ENCODE results near the gene SASH1. TPM values are rescaled to one million over a fixed set of nuclear protein-coding genes. Genes with fewer than 3 reads are reported as not detected.
A peak's percentile ranks its signal among the peaks of the same experiment; 100 is the strongest.

SASH1 gene
- total RNA-seq, 1 experiment from 2014 or later = 27.4 TPM

DNA sequence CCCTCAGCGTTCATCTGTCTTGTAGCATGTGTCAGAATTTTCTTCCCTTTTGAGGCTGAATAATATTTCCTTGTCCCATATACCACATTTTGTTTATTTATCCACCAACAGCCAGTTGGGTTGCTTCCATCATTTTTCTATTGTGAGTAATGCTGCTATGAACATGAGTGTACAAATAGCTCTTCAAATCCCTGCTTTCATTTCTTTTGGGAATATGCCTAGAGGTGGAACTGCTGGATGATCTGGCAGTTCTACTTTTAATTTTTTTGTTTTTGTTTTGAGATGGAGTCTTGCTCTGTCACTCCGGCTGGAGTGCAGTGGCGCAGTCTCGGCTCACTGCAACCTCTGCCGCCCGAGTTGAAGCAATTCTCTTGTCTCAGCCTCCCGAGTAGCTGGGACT, 64.7 kb downstream of the SASH1 start (continued):
- TF ChIP-seq, protein P1, sequence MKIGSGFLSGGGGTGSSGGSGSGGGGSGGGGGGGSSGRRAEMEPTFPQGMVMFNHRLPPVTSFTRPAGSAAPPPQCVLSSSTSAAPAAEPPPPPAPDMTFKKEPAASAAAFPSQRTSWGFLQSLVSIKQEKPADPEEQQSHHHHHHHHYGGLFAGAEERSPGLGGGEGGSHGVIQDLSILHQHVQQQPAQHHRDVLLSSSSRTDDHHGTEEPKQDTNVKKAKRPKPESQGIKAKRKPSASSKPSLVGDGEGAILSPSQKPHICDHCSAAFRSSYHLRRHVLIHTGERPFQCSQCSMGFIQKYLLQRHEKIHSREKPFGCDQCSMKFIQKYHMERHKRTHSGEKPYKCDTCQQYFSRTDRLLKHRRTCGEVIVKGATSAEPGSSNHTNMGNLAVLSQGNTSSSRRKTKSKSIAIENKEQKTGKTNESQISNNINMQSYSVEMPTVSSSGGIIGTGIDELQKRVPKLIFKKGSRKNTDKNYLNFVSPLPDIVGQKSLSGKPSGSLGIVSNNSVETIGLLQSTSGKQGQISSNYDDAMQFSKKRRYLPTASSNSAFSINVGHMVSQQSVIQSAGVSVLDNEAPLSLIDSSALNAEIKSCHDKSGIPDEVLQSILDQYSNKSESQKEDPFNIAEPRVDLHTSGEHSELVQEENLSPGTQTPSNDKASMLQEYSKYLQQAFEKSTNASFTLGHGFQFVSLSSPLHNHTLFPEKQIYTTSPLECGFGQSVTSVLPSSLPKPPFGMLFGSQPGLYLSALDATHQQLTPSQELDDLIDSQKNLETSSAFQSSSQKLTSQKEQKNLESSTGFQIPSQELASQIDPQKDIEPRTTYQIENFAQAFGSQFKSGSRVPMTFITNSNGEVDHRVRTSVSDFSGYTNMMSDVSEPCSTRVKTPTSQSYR (CRISPR knock-in tag; IDR thresholded peaks at IDR 0.05) = no peak
- TF ChIP-seq CREM (CRISPR knock-in tag; IDR thresholded peaks at IDR 0.05) = no peak
- TF ChIP-seq ZSCAN18 (CRISPR knock-in tag; IDR thresholded peaks at IDR 0.05) = no peak

GRCh38 chr6:148413321-148414091, 70.9 kb downstream of the SASH1 start:
- H3K4me3 Mint-ChIP-seq = no peak overlapping the region
- H3K4me1 Mint-ChIP-seq = peaks cover 28% of the 10 kb centered on the region
- DNase-seq (ENCODE audit: low spot score) (no peak), ATAC-seq (peak; percentile 87)
- ChIA-PET POLR2A (no interaction called here), CTCF (interaction anchor here (0.9 to 1.1 kb wide), 2 partner anchors 12 to 236 kb away, joined by 3 to 4 read pairs; no protein-coding TSS in a partner anchor)
- H3K9me3 Mint-ChIP-seq = no peaks in the 10 kb centered on the region
- H3K27ac Mint-ChIP-seq = peak overlapping the region; percentile 11
- no peaks in the 10 kb centered on the region for H3K27me3 Mint-ChIP-seq (ENCODE audit: low read depth)
- no peaks in the 10 kb centered on the region for H3K36me3 Mint-ChIP-seq
- TF ChIP-seq ZMAT4 (CRISPR knock-in tag; IDR thresholded peaks at IDR 0.05) = no peak
- TF ChIP-seq ELF4 (CRISPR knock-in tag; IDR thresholded peaks at IDR 0.05; ENCODE audit: low read depth) = no peak
- no peak for TF ChIP-seq ZNF121 (CRISPR knock-in tag; IDR thresholded peaks at IDR 0.05)
- TF ChIP-seq MXD4 (CRISPR knock-in tag; IDR thresholded peaks at IDR 0.05; ENCODE audit: borderline replicate concordance) = no peak
- TF ChIP-seq SP1 (CRISPR knock-in tag; conservative IDR thresholded peaks at IDR 0.05) = no peak
- TF ChIP-seq, protein P2, sequence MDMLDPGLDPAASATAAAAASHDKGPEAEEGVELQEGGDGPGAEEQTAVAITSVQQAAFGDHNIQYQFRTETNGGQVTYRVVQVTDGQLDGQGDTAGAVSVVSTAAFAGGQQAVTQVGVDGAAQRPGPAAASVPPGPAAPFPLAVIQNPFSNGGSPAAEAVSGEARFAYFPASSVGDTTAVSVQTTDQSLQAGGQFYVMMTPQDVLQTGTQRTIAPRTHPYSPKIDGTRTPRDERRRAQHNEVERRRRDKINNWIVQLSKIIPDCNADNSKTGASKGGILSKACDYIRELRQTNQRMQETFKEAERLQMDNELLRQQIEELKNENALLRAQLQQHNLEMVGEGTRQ (CRISPR knock-in tag; IDR thresholded peaks at IDR 0.05) = no peak
- no peak for TF ChIP-seq FOXK1 (CRISPR knock-in tag; IDR thresholded peaks at IDR 0.05)
- no peak for TF ChIP-seq E2F1 (CRISPR knock-in tag; IDR thresholded peaks at IDR 0.05)
- TF ChIP-seq, protein P3, sequence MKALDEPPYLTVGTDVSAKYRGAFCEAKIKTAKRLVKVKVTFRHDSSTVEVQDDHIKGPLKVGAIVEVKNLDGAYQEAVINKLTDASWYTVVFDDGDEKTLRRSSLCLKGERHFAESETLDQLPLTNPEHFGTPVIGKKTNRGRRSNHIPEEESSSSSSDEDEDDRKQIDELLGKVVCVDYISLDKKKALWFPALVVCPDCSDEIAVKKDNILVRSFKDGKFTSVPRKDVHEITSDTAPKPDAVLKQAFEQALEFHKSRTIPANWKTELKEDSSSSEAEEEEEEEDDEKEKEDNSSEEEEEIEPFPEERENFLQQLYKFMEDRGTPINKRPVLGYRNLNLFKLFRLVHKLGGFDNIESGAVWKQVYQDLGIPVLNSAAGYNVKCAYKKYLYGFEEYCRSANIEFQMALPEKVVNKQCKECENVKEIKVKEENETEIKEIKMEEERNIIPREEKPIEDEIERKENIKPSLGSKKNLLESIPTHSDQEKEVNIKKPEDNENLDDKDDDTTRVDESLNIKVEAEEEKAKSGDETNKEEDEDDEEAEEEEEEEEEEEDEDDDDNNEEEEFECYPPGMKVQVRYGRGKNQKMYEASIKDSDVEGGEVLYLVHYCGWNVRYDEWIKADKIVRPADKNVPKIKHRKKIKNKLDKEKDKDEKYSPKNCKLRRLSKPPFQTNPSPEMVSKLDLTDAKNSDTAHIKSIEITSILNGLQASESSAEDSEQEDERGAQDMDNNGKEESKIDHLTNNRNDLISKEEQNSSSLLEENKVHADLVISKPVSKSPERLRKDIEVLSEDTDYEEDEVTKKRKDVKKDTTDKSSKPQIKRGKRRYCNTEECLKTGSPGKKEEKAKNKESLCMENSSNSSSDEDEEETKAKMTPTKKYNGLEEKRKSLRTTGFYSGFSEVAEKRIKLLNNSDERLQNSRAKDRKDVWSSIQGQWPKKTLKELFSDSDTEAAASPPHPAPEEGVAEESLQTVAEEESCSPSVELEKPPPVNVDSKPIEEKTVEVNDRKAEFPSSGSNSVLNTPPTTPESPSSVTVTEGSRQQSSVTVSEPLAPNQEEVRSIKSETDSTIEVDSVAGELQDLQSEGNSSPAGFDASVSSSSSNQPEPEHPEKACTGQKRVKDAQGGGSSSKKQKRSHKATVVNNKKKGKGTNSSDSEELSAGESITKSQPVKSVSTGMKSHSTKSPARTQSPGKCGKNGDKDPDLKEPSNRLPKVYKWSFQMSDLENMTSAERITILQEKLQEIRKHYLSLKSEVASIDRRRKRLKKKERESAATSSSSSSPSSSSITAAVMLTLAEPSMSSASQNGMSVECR (CRISPR knock-in tag; IDR thresholded peaks at IDR 0.05; ENCODE audit: borderline replicate concordance) = no peak
- TF ChIP-seq MYBL2 (CRISPR knock-in tag; IDR thresholded peaks at IDR 0.05) = no peak
- no peak for TF ChIP-seq HMGA2 (CRISPR knock-in tag; IDR thresholded peaks at IDR 0.05)
- TF ChIP-seq GTF2I (CRISPR knock-in tag; conservative IDR thresholded peaks at IDR 0.05) = no peak
- TF ChIP-seq ATF3 (CRISPR knock-in tag; conservative IDR thresholded peaks at IDR 0.05) = no peak
- no peak for TF ChIP-seq ESRRA (CRISPR knock-in tag; IDR thresholded peaks at IDR 0.05; ENCODE audit: borderline replicate concordance)
- TF ChIP-seq JAZF1 (CRISPR knock-in tag; IDR thresholded peaks at IDR 0.05) = no peak
- no peak for TF ChIP-seq NR1H2 (CRISPR knock-in tag; IDR thresholded peaks at IDR 0.05)
- TF ChIP-seq ERG (CRISPR knock-in tag; IDR thresholded peaks at IDR 0.05) = no peak

Data from WTC11 (cell line).